GM18502 (cell line): Measurements from ENCODE around the gene GTPBP4.

ENCODE experiments used
- ATAC-seq: cut with Tn5 transposase; IDR thresholded peaks from one replicate; pipeline ENCODE4 v1.9.1; 2021; ENCODE audit warnings: mild to moderate bottlenecking; ENCODE audit not compliant: unreplicated experiment, poor library complexity

The GTPBP4 gene

GRCh38 chr10:987870-988666 lies at the start of gene GTPBP4:
GTPBP4 (plus strand) TSS chr10:988434; CDS start chr10:988480, 46 bp downstream.
- ATAC-seq = peak; percentile 96

DNA sequence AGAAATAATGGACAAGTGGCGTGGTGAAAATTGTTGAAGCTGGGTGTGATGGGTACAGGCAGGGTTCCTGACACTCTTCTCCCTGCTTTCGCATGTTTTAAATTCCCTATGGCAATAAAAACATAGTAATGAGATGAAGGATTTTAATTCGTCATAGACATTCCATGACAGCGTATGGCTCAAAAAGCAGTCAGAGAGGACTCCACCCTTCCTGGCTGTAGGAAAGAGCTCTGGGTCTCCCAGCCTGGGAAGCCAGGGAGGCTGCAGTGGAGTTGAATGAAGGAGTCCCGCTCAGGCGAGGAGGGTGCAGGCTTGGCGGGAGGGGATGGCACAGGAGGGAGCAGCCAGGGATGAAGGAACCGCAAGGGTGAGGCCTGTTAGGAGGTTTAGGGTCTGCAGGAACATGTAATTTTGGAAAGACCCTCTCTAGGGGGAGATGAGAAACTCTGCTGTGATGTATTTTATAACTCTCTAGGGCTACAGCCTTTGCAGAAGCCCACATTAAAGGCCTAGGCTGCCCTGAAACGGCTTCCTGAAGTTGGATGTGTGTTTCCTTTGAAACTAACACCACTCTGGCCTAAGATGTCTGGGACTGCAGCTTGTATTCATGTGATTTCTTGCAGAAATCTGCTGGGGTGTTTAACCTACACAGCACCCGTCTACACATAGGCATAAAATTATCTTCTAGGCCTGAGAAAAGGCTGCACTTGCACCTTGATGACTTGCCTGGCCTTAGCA lies 49.1 kb upstream of the GTPBP4 start:
- ATAC-seq = no peak

GRCh38 chr10:943334-944033 lies 44.8 kb upstream of the GTPBP4 start:
- ATAC-seq = peak; percentile 64

DNA sequence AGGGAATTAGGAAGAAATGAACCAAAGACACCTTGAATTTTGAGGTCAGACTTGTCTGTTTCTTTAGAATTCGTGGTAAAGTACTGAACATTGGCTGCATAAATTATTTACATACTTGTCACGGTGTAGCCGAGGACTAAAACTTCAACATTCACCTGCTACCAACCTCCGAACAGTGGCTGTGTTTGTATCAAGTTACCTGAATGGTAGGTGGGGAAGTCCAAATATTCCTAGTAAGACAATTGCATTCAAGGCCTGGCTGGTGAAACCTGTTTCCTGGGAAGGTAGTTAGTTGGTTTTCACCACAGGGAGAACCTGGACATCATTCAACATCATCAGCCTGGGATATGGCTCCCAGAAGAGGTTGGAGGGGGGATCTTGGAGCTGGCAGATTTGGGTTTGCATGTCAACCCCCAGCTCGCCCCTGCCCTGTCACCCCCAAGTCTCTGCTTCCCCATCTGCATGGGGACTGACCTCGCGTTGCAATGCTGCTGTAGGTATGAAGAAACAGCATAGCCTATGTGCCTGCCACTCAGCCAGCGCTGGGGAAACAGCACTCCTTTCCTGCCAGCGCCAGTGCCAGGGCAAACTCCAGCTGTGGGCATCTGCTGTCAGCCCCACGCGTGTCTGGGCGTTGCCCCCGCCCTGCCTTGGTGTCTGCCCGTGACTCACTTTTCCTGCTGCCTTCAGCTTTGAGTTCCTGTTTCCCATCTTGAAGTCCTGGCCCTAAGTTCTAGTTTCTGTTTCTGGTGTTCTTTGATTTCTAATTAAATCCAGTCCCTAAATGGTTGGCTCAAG lies 44.0 kb upstream of the GTPBP4 start:
- ATAC-seq = peak; percentile 27

GRCh38 chr10:945778-946177 lies 42.5 kb upstream of the GTPBP4 start:
- no peak for ATAC-seq

DNA sequence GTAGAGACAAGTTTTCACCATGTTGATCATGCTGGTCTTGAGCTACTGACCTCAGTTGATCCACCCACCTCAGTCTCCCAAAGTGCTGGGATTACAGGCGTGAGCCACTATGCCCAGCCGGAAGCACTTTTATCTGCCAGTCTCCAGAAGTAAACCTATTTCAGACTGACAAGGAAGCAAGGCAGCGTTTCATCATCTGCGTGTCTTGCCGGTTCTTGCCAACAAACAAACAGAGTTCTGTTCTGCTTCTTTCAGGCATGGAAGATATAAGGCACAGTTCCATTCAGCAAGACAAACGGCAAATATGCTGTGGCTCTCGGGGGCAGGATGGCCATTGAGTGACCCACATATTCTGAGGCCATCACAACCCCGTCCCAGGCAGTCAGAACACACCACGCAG lies 41.2 kb upstream of the GTPBP4 start:
- ATAC-seq = no peak

DNA sequence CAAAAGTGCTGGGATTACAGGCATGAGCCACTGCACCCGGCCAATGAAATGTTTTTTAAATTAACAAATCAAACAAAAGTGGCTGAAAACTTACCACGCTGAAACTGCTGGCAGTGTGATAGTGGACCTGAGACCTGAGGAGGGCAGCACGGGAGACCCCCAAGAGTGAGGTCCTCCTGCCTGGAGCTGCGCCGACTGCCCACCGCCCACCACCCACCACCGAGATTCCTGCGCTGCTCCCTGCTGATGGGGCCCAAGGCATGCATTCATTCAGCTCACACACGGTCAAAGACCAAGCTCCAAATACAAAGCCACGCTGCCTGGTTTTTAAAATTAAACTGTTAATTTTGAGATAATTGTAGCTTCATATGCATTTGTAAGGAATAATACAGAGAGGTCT lies 40.4 kb upstream of the GTPBP4 start:
- no peak for ATAC-seq

- ATAC-seq = no peak
Measured at GRCh38 chr10:948347-948746, 39.9 kb upstream of the GTPBP4 start.

GRCh38 chr10:949446-949845 lies 38.8 kb upstream of the GTPBP4 start:
- ATAC-seq = no peak

- ATAC-seq = no peak
Measured at GRCh38 chr10:953836-954235, 34.4 kb upstream of the GTPBP4 start.

DNA sequence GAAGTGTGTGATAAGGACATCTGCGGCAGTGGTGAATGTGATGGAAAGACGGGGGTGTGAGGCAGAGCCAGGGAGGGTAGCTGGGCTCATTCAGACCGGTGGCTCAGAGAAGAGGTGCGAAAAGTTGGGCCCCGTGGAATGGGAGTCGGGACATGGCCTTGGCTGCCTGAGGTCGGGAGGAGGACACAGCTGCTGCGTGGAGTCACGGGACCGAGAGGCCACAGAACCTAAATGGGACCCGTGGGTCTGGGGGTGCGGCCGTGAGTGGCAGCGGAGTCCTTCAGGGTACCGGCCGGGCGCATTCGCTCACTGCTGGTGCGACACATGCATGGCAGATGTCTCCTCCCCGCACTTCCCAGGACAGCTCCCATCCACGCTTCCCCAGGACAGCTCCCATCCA lies 33.8 kb upstream of the GTPBP4 start:
- ATAC-seq = no peak

DNA sequence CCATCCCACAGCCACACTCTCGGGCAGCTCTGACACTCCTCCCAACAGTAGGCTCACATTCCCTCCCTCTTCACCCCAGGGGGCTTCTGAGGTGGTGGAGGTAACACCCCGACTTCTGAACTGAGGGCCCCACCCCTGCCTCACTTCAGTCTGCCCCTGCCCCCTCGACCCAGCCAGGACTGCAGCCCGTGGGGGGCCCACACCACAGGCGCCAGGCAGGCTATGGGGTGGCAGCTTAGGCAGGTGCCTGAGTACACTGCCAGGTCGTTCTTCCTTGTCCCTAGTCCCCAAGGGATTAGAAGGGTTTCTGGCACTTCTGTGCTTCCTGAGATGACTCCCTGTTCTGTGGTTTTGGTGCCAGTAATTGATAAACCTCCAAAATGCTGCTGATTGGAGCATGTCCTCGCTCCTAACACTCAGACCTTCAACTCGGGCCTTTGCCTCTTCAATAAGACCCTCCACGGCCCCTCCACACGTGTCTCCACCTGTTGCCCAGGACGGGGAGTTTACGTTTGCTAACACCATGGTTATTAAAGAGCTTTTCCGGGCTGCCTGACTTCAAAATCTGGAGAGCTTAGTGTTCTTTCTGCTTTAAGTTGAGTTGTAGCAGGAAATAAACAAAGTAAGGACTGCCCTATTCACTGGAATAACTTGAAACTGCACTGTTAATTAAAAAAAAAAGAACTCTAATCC lies 33.0 kb upstream of the GTPBP4 start:
- no peak for ATAC-seq

DNA sequence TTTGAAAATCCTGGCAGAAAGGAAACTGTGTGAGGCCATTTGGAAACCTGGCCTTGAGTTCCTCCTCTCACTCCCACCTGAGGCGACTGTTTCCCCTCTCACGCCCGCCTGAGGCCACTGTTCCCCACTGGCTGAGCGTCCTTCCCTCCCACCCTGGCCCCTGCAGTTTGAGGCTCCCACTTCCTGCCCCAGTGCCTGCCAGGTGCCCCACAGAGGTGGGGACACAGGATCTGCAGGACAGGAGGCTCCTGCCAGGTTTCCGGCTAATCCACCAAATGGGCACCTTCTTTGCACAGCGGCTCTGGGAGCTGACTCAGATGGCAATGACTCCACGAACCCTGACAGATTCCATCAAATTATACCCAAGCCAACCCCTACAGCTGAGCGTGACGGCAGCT lies 32.4 kb upstream of the GTPBP4 start:
- ATAC-seq = no peak

DNA sequence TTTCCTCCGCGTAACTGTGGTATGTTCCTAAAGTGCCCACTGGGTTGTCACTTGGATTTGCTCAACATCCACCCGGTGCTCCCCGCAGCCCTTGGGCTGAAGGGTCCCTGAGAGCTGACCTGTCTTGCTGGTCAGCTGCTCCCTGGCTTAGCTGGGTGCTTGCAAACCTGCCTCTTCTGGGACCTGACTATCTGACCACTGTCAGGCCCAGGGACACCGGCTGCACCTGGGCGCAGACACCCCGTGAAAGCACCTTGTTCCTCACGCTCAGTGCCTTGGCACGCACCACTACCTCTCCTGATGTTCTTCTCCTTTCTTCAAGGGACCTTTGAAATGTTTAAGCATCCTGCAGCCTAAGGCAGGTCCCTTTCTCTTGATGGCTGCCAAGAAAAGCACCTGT lies 30.1 kb upstream of the GTPBP4 start:
- ATAC-seq = no peak

- no peak for ATAC-seq
Measured at GRCh38 chr10:958856-959255, 29.4 kb upstream of the GTPBP4 start.

DNA sequence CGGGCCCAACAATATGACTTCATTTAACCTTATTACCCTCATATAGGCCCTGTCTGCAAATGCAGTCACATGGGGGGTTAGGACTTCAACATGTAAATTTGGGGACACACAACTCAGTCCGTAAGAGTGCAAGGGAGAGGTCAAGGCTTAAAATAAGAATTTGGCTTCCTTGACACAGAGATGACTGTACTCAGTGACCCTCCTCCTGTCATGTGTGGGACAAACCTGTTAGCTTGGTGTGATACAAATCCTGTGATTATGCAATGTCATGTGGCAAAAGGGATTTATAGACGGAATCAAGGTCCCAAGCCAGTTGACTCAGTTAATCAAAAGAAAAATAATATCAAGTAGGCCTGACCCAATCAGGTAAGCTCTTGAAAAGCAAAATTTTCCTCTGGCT lies 25.9 kb upstream of the GTPBP4 start:
- no peak for ATAC-seq

GRCh38 chr10:963186-963585 lies 25.0 kb upstream of the GTPBP4 start:
- no peak for ATAC-seq

- ATAC-seq = no peak
Measured at GRCh38 chr10:963655-964054, 24.6 kb upstream of the GTPBP4 start.

DNA sequence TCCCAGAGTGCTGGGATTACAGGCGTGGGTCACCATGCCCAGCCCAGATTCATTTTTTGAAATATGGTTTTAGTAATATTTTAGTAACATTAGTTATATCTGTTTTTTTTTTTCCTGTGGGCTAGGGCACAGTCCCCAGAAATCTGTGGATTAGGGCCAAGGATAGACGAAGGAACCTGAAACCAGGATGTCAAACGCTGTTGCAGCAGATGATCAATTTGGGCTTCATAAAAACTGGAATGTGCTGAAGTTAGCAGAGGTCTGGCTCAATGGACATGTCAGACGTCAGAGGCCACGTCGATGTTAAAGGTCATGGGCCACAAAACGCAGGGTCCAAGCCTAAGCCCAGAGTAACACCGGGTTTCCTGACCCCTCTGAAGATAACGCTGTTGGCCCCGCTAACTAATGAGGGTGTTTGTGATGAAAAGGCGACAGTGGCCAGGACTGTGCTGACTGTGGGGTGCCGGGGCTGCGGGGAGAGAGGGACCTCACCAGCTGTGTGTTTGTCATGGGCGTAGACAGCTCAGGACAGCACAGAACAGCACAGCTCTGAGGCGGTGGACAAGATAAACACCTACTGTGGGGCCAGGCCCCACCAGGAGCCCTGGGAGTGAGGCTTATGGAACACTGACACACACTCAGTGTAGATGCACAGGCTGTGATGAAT lies 23.8 kb upstream of the GTPBP4 start:
- ATAC-seq = no peak
